GM12878 (cell line): ENCODE measurements around the gene RPGRIP1. TPM values are rescaled to one million over a fixed set of nuclear protein-coding genes. Genes with fewer than 3 reads are reported as not detected.
A peak's percentile ranks its signal among the peaks of the same experiment; 100 is the strongest.

ENCODE experiments used
- ATAC-seq: fragments of 200-7000 bp; cut with Tn5 transposase; 3 replicates; pipeline ENCODE4 v1.9.1; 2020; ENCODE audit warnings: mild to moderate bottlenecking, moderate library complexity
- BruUV-seq: library from RNA; stranded (reverse); fragments of 400-500 nt; replicated peaks from 2 replicates; lab custom pipeline; 2021; lab: Mats Ljungman, UMichigan
- CTCF ChIA-PET: fragments of 300-600 bp; sonication (Branson Sonifier 250); formaldehyde crosslinking; extraction: SDS; loops from one replicate; lab custom pipeline; 2021; ENCODE audit warnings: inconsistent platforms; lab: Yijun Ruan, JAX
- POLR2A ChIA-PET: fragments of 350-600 bp; formaldehyde crosslinking; extraction: SDS; loops from one replicate; lab custom pipeline; 2021; ENCODE audit warnings: inconsistent platforms; lab: Charles Lee
- RAD21 ChIA-PET: fragments of 300-600 bp; sonication (Branson Sonifier 250); formaldehyde crosslinking; loops from one replicate; lab custom pipeline; 2023; ENCODE audit warnings: antibody characterized with exemption; ENCODE audit not compliant: unreplicated experiment; lab: Charles Lee
- SMC1A ChIA-PET: fragments of 300-600 bp; sonication (Branson Sonifier 250); formaldehyde crosslinking; loops from one replicate; lab custom pipeline; 2023; ENCODE audit not compliant: unreplicated experiment, uncharacterized antibody; lab: Charles Lee
- DNase-seq: peaks from one replicate; pipeline ENCODE4 v3.0.0-alpha.2; 2011; ENCODE audit warnings: low read depth, low spot score
- FAIRE-seq: peaks from 3 replicates; lab custom pipeline; 2011; peaks lifted over from hg19 to GRCh38; lab: Jason Lieb, UNC
- H2AFZ ChIP-seq: 2 replicates; pipeline ENCODE4 v1.6.0; 2011; ENCODE audit warnings: low read depth, low read length, control low read depth; ENCODE audit not compliant: control insufficient read depth
- H3K27ac ChIP-seq: 2 replicates; pipeline ENCODE4 v1.5.1; 2011; ENCODE audit warnings: control low read depth; ENCODE audit not compliant: control insufficient read depth, insufficient read depth
- H3K27me3 ChIP-seq, 2 experiments: replicated peaks in 1 of 2; 2 replicates each; pipeline versions ENCODE4 v1.6.0 to v1.6.1; 2011; ENCODE audit warnings: low read length in 1 of 2; ENCODE audit not compliant: control insufficient read depth in 2 of 2, insufficient read depth in 2 of 2
- H3K36me3 ChIP-seq, 2 experiments: 2 replicates each; pipeline ENCODE4 v1.5.1; 2011; ENCODE audit warnings: low read length in 1 of 2; ENCODE audit not compliant: control insufficient read depth in 2 of 2, insufficient read depth in 2 of 2
- H3K4me1 ChIP-seq: 2 replicates; pipeline ENCODE4 v1.6.1; 2011; ENCODE audit warnings: mild to moderate bottlenecking, low read length, moderate library complexity, mixed read lengths; ENCODE audit not compliant: control insufficient read depth, insufficient read depth
- H3K4me2 ChIP-seq: 2 replicates; pipeline ENCODE4 v1.6.0; 2011; ENCODE audit warnings: control low read depth; ENCODE audit not compliant: control insufficient read depth, insufficient read depth
- H3K4me3 ChIP-seq: fragments of 200-600 bp; sonication (generic); 2 replicates; pipeline ENCODE4 v1.5.1; 2016
- H3K79me2 ChIP-seq: 2 replicates; pipeline ENCODE4 v1.6.0; 2011; ENCODE audit warnings: low read length; ENCODE audit not compliant: control insufficient read depth, insufficient read depth
- H3K9ac ChIP-seq: 2 replicates; pipeline ENCODE4 v1.8.0; 2011; ENCODE audit warnings: low read length, control low read depth, mixed read lengths; ENCODE audit not compliant: control insufficient read depth, insufficient read depth
- H3K9me3 ChIP-seq: replicated peaks from 3 replicates; pipeline ENCODE4 v1.5.1; 2011; ENCODE audit warnings: mild to moderate bottlenecking, low read length; ENCODE audit not compliant: control insufficient read depth, insufficient read depth
- H4K20me1 ChIP-seq: 2 replicates; pipeline ENCODE4 v1.6.0; 2011; ENCODE audit not compliant: control insufficient read depth, insufficient read depth
- CUX1 ChIP-seq: IDR thresholded peaks from 2 replicates; pipeline ENCODE4 v1.6.1; 2012; ENCODE audit warnings: improper control_type of control experiment, low read depth, low read length; ENCODE audit not compliant: insufficient replicate concordance
- HCFC1 ChIP-seq: fragments of 150-350 bp; IDR thresholded peaks from 2 replicates; pipeline ENCODE4 v1.6.1; 2014; ENCODE audit warnings: low read length
- PBX3 ChIP-seq: IDR thresholded peaks from 2 replicates; pipeline ENCODE4 v1.6.1; 2011; ENCODE audit warnings: mild to moderate bottlenecking, low read depth, low read length, moderate library complexity; ENCODE audit not compliant: insufficient replicate concordance
- POLR2A ChIP-seq: IDR thresholded peaks from 2 replicates; pipeline ENCODE4 v1.6.1; 2011; ENCODE audit warnings: low read depth, mild to moderate bottlenecking, low read length
- REST ChIP-seq: IDR thresholded peaks from 2 replicates; pipeline ENCODE4 v1.6.1; 2012; ENCODE audit warnings: mild to moderate bottlenecking, low read depth, low read length
- SMAD5 ChIP-seq: IDR thresholded peaks from 2 replicates; pipeline ENCODE4 v1.6.1; 2016; ENCODE audit warnings: antibody characterized with exemption, low read depth
- ZBTB11 ChIP-seq: fragments of 450-650 bp; formaldehyde crosslinking; IDR thresholded peaks from 2 replicates; pipeline ENCODE4 v1.5.0; 2022; ENCODE audit warnings: mild to moderate bottlenecking, missing genetic modification characterization
- WGBS: methylation state at CpG from one replicate; pipeline ENCODE4 v1.1.6; 2016; ENCODE audit warnings: low lambda C conversion rate; ENCODE audit not compliant: insufficient replicate concordance, insufficient coverage; ENCODE audit errors: missing lambda C conversion rate; 5-methylcytosine and 5-hydroxymethylcytosine counted together
- in situ Hi-C: fragments of 300-500 bp; cut with MboI; formaldehyde crosslinking; loops from 9 replicates; pipeline ENCODE4 v1.14.3; 2018; ENCODE audit warnings: mixed read lengths
- intact Hi-C: fragments of 100-400 bp; cut with micrococcal nuclease; formaldehyde crosslinking; loops from one replicate; pipeline ENCODE4 v1.14.2; 2022; ENCODE audit not compliant: unreplicated experiment
- polyA plus RNA-seq, 11 experiments: library from polyadenylated mRNA; depleted of rRNA in 4 of 11; unstranded in 6 of 11; stranded (reverse) in 5 of 11; fragments of >200 nt; fragmentation: Nextera tagmentation in 4 of 11; fragmentation: Illumina TruSeq in 1 of 11; extraction: Ambion mirVana in 4 of 11; extraction: Trizol in 1 of 11; gene quantifications; 1 replicate in 1 of 11; 2 replicates in 10 of 11; pipeline versions ENCODE4 v1.2.1 to v1.2.3, GENCODE V29; 2011 to 2016; ENCODE audit warnings: inconsistent platforms in 2 of 11, missing spikeins in 2 of 11, low read depth in 1 of 11
- total RNA-seq, 4 experiments: library from RNA; depleted of rRNA in 3 of 4; stranded (reverse); fragments of >200 nt in 3 of 4; fragmentation: Illumina TruSeq in 1 of 4; extraction: Trizol in 1 of 4; gene quantifications; 2 replicates each; pipeline versions ENCODE4 v1.2.1 to v1.2.3, GENCODE V29; 2013 to 2021

RPGRIP1 gene
- total and polyA plus RNA-seq, 10 of the 15 experiments (the other 5 are each of a cell fraction or from before 2014, with no cell fraction given): 0.07 to 1.1 (median 0.30) TPM; not detected in 1

- no peak for TF ChIP-seq PBX3
- TF ChIP-seq CUX1: no peak
Measured at GRCh38 chr14:21241218-21241819, 38.6 kb upstream of the RPGRIP1 start (continued).

GRCh38 chr14:21244544-21244943 lies 35.3 kb upstream of the RPGRIP1 start:
- Histone ChIP-seq H3K4me3 (no peak overlapping the region), H3K4me2 (no peak overlapping the region), H4K20me1 (peaks cover 3% of the 10 kb centered on the region), H2AFZ (no peak overlapping the region), H3K27ac (no peak overlapping the region), H3K27me3 (no peaks in the 10 kb centered on the region), H3K36me3 (peaks cover 8 to 26% of the 10 kb centered on the region in 2 experiments), H3K9ac (no peak overlapping the region), H3K79me2 (peaks cover 88% of the 10 kb centered on the region), H3K9me3 (no peaks in the 10 kb centered on the region), H3K4me1 (no peaks in the 10 kb centered on the region; the same call in 1 of the 2 replicates)
- FAIRE-seq: no peak
- SMC1A ChIA-PET: interaction anchor here (0.6 to 1.8 kb wide), 9 partner anchors 9 to 36 kb away, joined by 3 to 9 read pairs (median 4); no protein-coding TSS in a partner anchor
- intact Hi-C loops (no loop called here), in situ Hi-C loops (no loop called here)
- DNase-seq: no peak
- no TSS peak for BruUV-seq
- peak; percentile 11; the same call in 1 of the 3 replicates for ATAC-seq
- POLR2A ChIA-PET: interaction anchor here (0.7 to 1.3 kb wide), 3 partner anchors 11 to 20 kb away, joined by 4 to 5 read pairs (median 4); no protein-coding TSS in a partner anchor
- RAD21 ChIA-PET: interaction anchor here (1.6 to 2.0 kb wide), 2 partner anchors 9 to 21 kb away, joined by 4 to 5 read pairs; no protein-coding TSS in a partner anchor
- 83% methylated on average over 7 of the region's 7 CpGs for WGBS
- CTCF ChIA-PET: interaction anchor here (1.4 kb wide), 1 partner anchor 21 kb away, joined by 3 read pairs; no protein-coding TSS in a partner anchor
- TF ChIP-seq HCFC1 (no peak), ZBTB11 (no peak), SMAD5 (0 out of 2 replicates have a peak, but pooled peaks have one; percentile 34), POLR2A (peak; percentile 59), REST (no peak)
